Activated T-cell treated with anti-CD3 and anti-CD28 coated beads for 48 hours (primary cell): ENCODE results near the gene DHPS.

ENCODE experiments used
- DNase-seq: peaks from one replicate; pipeline ENCODE4 v3.0.0-alpha.2; 2020; ENCODE audit warnings: low read depth

DHPS gene

GRCh38 chr19:12672744-12673143 is 8.9 kb downstream of the DHPS start:
- no peak for DNase-seq

- DNase-seq, result no peak
Measured at GRCh38 chr19:12670159-12670928, 11.3 kb downstream of the DHPS start.

GRCh38 chr19:12669270-12670158 is 12.2 kb downstream of the DHPS start:
- DNase-seq, result peak; percentile 64

GRCh38 chr19:12668932-12669269 is 12.8 kb downstream of the DHPS start:
- DNase-seq, result peak; percentile 57

- no peak for DNase-seq
Measured at GRCh38 chr19:12668346-12668745, 13.3 kb downstream of the DHPS start.

GRCh38 chr19:12667731-12668302 is 13.9 kb downstream of the DHPS start:
- no peak for DNase-seq

GRCh38 chr19:12666265-12667048 is 15.2 kb downstream of the DHPS start, which contains the start of the genes MAN2B1 and WDR83:
MAN2B1 (minus strand) TSS chr19:12666742; CDS start chr19:12666701, 41 bp downstream.
WDR83 (plus strand) TSS chr19:12666807; CDS start chr19:12669791, 2,984 bp downstream.
- DNase-seq, result peak; percentile 88

GRCh38 chr19:12665671-12666264 is 15.9 kb downstream of the DHPS start:
- no peak for DNase-seq

- DNase-seq, result peak; percentile 34
Measured at GRCh38 chr19:12665281-12665573, 16.5 kb downstream of the DHPS start.

GRCh38 chr19:12664406-12665280 is 17.0 kb downstream of the DHPS start:
- no peak for DNase-seq

- DNase-seq, result no peak
Measured at GRCh38 chr19:12660980-12661379, 20.7 kb downstream of the DHPS start.

- no peak for DNase-seq
Measured at GRCh38 chr19:12657966-12658365, 23.7 kb downstream of the DHPS start.

- DNase-seq, result no peak
Measured at GRCh38 chr19:12656899-12657571, 24.6 kb downstream of the DHPS start.

- DNase-seq, result no peak
Measured at GRCh38 chr19:12655546-12655945, 26.1 kb downstream of the DHPS start.

- no peak for DNase-seq
Measured at GRCh38 chr19:12652219-12652618, 29.5 kb downstream of the DHPS start.

GRCh38 chr19:12649941-12650340 is 31.7 kb downstream of the DHPS start:
- DNase-seq, result no peak

- no peak for DNase-seq
Measured at GRCh38 chr19:12648088-12648487, 33.6 kb downstream of the DHPS start.

- peak; percentile 55 for DNase-seq
Measured at GRCh38 chr19:12647490-12648071, 34.1 kb downstream of the DHPS start.

GRCh38 chr19:12647047-12647446 is 34.6 kb downstream of the DHPS start:
- no peak for DNase-seq

GRCh38 chr19:12646551-12646950 is 35.1 kb downstream of the DHPS start:
- DNase-seq, result no peak
